Stimulated activated naive CD4-positive, alpha-beta T cell treated with Interleukin-2 at 50 U/mL for 16 hours (primary cell): ENCODE data around the gene NPAS2.

Source experiments
- DNase-seq: peaks from one replicate; lab custom pipeline; 2025; lab: John Stamatoyannopoulos, UW

NPAS2 gene

DNA sequence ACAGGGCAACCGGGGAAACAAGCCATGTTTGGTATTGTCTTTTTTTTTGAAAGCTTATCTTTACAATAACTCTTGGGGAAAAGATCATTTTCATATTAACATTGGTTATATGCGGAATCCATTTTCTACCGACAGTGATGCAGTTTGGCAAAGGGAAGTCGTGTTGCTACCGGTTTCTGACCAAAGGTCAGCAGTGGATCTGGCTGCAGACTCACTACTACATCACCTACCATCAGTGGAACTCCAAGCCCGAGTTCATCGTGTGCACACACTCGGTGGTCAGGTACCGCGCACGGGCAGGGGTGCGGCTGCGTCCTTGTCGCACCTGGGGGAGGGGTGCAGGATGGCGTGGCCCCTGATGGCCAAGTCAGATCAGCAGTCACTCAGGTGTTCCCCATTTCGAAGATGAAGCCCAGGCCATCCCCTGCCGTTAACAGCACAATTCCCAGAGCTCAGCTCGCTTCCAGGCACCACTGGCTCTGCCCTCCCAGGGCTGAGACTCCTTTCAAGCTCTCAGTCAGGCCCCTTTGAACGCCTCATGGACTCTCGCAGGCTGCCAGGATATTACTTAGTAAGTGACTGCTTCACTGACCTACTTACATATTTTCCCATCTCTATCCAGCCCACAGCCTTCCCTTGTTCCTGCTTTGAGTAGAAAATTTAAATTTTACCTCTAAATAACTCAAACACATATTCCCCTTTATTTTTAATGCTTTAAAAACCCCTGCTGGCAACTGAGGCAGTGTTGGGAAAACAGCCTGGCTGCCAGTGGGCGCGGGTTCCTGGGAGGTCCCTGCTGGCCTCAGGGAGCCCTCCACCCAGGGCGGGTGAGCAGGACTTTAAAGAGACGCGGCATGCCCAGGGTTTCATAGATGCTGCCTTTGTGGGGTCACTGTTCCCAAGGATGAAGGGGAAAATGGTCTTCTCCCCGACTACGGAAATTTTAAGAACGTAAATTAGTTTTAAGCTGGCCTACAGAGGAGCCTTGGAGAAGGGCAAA, 148.5 kb downstream of the NPAS2 start:
- no peak for DNase-seq

DNA sequence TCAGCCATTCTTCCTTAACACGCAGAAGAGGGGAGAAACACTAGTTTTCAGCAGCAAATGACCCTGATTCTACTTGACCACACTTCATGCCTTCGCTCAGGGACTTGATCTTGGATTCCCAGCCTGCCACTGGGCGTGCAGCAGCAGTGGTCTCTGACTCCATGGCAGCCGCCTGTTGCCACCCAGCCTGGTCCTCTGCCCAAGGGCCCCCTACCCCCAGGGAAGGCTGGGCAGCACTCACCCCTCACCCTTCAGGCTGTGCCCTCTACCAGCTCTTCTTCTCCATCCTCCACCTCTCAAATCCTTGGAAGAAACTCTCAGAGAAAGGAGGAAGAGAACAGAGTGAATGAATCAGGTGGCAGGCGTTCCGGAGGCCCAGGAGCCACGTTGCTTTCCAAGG, 150.1 kb downstream of the NPAS2 start:
- no peak for DNase-seq

DNA sequence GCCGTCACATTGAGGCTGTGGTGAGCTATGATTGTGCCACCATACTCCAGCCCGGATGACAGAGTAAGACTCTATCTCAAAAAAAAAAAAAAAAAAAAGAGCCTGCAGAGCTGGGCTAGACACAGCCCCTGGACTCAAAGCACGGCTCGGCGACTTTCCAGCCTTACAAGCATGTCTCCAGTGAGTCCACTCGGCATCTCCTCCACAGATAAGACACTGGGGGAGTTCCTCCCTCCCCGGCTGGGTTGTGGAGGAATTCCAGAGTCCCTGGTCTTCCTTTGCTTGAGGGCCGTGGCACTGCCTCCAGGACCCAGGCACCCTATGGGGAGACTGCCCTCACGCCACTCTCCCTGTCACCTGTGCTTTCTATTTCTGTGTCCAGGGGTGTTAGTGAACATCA, 151.3 kb downstream of the NPAS2 start:
- DNase-seq: no peak

DNA sequence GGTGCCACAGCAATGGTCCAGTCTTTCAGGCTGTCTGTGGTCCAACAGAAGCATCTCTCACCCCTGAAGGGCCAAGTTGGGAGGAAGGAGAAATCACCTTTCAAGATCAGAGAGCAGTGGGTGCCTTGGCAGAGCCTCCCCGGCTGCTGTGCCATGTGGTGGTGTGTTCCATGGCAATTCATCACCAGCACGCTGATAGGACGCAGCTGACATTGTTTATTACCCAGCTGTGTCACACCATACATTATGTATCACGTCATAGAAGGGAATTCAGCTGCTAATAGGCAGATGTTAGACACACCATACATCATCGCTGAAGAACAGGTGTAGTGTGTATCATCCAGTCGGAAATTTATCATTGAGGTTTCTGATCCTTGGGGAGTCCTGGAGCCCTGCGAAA, 152.5 kb downstream of the NPAS2 start:
- DNase-seq: no peak

DNA sequence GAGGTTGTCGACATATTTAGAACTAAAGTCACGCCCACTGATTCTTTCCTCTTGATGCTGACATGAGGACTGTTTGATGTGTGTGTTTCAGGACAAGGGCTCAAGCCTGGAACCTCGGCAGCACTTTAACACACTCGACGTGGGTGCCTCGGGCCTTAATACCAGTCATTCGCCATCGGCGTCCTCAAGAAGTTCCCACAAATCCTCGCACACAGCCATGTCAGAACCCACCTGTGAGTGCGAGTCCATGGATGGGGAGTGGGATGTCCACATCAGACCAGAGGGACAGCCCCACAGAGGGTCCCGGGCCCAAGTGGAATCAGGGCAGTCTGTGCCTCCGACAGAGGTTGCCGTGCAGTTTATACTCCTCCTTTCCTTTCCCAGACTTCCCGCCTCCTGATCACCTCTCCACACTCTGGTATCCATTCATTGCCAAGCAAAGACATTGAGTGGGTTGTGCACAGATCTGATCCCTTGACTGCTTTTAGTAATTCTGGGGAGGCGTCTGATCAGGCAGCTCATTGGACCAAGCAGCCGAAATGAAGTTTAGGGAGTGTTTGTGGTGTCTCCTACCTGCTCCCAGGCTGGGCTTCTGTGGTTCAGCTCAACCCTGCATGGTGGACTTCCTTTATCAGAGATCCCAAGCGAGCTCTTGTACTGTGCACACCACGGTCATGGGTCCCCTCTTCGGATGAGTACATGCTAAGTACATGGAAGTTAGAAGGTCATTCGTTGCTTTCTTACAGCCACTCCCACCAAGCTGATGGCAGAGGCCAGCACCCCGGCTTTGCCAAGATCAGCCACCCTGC, 155.0 kb downstream of the NPAS2 start:
- no peak for DNase-seq

DNA sequence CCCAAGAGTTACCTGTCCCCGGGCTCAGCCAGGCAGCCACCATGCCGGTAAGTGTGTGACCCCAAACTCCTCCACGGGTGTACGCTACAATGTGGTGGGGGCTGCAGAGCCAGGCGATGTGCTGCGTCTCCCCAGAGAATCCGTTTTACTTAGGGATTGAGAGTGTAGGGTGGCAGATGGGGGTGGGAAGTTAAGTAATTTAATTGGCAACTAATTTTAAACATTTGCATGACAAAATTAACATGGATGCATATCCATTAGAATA, 155.5 kb downstream of the NPAS2 start:
- DNase-seq: no peak

DNA sequence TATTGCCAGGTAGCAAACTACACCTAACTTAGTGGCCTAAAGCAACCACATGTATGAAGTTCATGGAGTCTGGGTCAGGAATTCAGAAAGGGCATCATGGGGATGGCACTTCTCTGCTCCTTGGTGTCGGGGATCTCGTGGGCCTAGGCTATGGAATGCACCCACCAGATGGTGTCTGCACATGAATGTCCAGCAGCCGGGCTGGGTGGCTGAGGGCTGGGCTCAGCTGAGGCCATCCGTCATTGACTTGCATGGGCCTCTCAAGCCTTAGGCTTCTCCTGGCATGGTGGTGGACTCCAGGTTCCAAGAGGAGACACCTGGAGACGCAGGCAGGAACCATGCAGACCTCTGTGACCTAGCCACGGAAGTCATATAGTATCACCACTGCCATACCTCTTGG, 156.1 kb downstream of the NPAS2 start:
- DNase-seq: no peak

DNA sequence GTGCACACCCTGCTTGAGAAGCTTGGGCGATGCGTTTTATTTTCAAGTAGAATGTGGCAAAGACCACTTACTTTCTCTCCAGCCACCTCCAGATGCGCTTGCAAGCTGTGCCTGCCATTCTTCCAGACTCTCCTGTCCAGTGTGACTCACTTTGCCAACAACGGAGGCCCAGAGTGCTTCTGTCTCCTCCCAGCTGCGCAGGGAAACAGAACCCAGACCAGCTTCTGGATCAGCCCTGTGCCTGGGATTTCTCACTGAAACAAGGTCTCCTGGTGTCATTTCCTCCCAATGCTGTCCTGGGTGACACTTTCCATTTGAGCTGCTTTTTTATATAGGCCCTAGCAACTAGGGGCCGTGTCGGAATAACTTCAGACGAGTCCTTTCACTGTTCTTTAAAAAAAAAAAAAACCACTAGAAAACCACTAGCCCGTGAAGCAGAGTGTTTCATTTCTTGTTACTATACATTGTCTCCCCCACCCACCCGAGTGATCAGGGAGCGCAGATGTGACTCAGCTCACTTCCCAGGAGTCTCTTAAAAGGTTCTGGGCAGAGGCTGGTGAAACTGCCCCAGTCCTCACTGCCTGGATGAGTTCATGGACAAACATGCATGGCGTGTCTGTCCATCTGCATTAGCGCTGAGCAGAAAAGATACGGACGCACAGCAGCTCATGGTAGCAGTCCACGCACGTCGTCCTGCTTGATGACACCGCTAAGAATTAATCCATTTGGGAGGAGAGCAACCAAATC, 156.9 kb downstream of the NPAS2 start:
- DNase-seq: no peak

DNA sequence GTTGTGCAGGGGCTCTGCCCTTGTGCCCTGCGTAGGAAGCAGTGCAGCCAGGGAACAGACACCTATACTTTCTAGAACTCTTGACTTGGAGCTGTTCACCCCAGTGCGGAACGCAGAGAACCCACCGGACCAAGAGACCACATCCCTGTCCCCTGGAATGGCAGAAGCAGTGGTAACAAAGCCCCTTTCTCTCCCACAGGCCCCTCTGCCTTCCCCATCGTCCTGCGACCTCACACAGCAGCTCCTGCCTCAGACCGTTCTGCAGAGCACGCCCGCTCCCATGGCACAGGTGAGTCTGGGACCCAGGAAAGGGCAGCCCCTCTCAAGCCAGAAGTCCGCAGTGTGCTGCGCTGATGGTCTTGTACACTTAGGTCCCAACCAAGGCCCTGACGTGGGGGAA, 157.6 kb downstream of the NPAS2 start:
- no peak for DNase-seq

DNA sequence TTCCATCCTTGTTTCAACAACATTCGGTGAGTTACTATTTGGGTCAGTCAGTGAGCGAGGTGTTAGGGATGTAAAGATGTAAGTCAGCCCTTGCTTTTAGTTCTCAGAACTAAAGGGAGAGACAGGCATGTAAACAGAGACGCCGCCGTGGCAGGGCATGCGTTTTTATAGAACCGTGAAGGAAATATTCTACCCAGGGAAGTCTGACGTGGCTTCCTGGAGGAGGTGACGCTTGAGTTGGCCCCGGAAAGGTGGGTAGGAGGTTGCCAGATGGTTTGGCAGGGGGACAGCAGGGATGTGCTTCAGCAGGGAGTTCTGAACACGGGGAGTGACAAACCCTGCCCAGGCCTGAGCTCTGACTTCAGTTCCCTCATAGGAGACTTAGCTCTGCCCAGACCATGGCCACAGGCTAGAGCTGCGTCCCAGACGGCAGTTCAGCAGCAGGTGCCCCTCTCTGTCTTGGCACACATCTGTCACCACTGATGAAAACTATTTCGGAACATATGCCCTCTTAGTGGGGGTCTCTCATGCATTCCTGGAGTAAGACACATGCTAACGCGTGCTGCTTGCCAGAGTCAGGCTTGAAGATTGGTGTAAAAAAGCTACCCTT, 158.7 kb downstream of the NPAS2 start:
- no peak for DNase-seq

DNA sequence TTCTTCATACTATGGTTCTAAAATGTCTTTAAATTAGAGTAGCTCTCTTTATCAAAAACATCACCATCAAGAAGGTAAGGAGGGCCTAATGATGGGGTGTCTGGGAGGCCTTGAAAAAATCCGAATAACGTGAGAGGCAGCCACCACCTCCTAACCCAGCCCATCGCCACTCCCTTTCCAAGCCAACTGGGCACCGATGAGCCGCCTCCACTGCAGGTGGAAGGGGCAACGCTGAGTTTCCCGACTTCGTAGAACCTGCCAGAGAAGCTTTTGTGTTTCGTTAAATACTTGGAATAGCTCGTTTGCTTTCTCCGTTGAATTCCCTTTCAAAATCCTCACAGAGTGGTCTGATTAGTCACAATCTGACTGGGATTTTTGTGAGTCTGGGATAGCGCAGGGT, 160.1 kb downstream of the NPAS2 start:
- no peak for DNase-seq

DNA sequence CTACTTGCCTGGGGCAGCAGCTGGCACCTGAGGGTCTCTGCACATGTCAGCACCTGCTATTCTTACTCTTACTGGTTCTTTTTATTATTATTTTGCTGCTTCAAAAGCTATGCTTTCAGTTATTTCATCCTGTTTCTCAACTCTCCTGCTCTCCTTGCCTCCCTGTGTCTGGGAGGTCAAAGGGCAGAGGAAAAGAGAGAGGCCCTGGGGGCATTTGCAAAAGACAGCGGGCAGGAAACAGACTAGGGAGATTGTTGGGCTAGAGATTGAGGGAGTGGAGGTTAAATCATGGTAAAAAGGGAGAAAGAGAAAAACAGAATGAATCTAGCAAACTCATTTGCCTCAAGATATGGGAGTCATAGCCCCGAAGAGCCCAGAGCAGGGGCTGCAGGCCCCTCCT, 161.1 kb downstream of the NPAS2 start:
- no peak for DNase-seq

DNA sequence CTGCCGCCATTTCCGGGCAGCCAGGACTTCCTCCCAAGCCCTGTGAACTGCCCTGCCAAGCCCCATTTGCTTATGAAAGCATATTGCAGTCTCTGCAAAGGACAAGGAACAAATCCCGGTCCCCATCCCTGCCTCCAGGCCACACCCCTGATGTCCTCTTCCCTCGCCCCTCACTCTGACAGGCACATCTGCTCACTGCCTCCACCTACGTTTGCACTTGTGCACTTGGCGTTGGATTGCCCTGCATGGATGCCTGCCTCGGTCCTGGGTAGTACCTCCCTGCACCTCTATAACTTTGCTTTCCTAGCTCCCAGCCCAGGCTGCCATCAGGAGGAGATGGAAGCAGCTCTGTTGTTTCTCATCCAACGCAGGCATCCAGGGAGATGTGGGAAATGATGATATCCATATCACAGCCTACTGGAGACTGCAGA, 162.5 kb downstream of the NPAS2 start:
- DNase-seq: no peak

DNA sequence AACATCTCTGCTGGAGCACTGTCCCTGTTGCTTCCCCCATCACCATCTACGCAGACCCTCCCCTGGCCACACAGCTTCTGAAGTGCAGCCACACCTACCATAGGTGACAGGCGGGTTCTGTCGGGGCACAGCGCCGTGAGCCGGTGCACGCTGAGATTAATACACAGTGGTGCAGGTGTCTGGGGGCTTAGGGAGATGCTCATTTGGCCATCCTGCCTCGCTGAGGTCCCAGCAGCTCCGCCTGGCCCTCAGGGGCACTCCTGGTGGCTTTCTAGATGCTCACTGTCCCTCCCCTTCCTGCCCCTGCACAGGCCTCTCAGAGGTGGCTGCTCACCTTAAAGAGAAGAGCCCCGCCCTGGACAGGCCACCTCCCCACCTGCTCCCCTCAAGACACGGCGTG, 163.3 kb downstream of the NPAS2 start:
- DNase-seq: no peak

DNA sequence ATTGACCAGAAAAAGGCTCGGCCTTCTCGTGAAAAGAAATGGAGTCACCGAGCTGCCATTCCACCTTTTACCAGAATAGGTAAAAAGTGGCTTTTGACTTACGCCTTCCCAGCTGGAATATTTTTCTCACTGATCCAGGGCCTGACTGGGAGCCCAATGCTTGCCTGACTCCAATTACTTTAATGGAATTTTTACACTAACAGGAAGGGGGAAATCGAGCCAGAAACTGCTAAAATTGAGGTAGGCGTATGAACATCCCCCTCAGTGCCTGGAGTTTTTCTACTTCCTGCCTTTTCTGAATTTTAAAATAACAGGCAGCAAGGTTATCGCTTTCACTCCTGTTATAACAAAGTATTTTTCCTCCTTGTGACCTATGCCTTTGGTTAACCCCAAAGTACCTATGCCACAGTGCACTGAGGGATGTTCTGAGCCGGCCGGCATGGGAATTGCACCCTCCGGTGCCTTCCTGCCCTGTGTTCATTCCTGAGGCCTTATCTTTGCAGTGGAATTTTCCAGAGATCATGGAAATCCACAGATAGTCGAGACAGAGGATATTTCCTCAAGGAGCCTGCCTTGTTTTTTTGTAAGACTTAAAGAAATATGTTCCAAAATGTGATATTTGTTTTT, 163.9 kb downstream of the NPAS2 start:
- DNase-seq: no peak

DNA sequence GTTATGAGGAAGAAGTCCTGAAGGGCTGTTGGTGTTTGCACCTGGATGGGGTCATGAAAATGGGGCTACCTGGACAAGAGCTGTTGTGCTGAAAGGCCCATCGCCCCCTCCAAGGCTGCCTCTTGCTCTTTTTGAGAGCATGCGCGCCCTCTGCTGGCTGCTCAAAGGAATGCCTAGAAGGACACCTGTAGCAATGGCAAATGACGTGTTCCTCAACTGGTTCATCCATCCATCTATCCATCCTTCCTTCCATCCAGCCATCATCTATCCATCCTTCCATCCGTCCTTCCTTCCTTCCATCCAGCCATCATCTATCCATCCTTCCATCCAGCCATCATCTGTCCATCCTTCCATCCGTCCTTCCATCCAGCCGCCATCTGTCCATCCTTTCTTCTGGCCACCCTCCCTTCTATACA, 165.0 kb downstream of the NPAS2 start:
- peak; percentile 66 for DNase-seq

DNA sequence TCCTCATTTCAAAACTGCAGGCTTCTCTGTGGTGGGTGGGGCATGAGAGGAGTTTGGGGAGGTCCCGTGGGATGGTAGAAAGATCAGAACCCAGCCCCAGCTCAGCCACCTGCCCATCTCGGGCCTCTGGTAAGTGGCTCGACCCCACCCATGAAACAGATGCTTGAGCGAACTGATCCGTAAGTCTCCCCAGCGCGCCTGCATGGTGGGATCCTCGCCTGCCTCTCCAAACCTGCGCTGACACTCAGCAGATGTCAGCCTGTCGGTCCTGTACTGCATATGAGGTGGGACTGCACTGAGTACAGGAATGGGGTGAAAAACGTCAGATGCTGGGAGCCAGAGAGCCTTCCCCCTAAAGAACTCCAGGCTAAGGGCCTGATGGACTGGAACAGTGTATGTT, 166.2 kb downstream of the NPAS2 start:
- DNase-seq: no peak

DNA sequence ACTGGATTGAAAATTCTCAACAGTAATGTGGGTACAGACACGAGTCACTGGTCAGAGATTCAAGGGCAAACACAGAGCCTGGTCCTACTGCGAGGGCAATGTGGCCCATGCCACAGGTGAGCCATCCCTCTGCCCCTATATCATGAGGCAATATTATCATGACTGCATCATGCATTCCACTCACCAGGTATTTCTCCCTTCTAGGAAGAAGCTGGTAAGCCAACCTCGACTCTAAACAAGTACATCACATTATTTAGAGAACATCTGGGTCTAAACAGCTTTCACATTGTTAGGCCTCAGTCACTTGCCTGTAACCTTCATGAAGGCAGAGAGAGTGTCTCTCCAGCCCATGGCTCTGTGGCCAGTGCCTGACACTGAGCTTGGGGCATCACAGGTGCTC, 167.6 kb downstream of the NPAS2 start:
- no peak for DNase-seq

DNA sequence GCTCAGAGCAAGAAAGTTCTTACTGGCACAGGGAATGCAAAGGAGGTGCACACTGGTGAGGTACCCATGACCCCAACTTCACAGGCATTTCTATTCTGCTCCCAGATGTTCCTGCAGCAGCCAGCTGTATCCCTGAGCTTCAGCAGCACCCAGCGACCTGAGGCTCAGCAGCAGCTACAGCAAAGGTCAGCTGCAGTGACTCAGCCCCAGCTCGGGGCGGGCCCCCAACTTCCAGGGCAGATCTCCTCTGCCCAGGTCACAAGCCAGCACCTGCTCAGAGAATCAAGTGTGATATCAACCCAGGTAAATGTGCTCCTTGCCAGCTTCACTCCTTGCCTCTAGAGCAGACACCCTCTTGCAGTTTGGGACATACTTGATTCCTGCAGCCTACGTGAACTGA, 168.0 kb downstream of the NPAS2 start:
- no peak for DNase-seq

DNA sequence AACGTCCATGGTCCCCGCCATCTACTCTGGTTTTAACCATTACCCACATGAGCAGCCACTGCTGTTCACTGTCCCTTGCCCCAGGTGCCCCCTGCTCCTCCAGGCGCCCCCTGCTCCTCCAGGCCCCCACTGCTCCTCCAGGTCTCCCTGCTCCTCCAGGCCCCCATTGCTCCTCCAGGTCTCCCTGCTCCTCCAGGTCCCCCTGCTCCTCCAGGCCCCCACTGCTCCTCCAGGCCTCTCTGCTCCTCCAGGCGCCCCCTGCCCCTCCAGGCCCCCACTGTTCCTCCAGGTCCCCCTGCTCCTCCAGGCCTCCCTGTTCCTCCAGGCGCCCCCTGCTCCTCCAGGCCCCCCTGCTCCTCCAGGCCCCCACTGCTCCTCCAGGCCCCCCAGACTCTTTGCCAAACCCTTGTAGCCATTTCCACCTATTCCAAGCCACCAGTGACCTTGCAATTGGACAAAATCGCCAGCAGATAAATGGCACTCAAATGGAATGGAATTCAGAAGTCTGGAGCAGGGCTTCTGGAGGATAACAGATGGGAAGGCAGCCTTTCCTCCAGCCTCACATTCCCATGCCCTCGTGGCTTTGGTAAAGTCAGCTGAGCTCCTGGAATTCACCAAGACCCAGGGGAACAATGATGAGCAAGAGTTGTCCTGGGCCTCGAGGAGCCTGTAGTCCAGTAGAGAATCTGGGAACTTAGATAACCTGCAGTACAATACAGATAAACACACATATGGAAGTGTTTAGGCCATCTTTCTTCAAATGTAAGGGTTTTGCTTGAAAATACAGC, 168.9 kb downstream of the NPAS2 start:
- DNase-seq: no peak

DNA sequence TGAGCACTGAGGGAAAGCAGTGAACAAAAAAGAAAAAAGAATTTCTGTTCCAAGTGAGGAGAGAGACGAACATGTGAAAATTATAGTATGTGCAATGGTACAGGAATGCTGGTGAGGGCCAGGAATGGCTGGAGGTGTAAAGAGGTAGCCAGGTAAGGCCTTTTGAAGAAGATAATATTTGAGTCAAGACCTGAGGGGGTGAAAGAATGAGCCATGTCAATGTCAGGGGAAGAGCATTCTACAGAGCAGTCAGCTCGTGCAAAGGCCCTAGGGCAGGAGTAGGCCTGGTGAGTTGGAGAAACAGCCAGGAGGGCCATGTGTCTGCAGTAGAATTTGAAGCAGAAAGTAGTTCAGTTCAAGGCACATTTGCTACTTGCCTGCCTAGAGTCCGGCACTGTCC, 169.7 kb downstream of the NPAS2 start:
- DNase-seq: no peak
